HG03520 (cell line): ENCODE measurements around the gene TBC1D22B.

Experiments
- ATAC-seq: cut with Tn5 transposase; IDR thresholded peaks from one replicate; pipeline ENCODE4 v1.9.1; 2021; ENCODE audit warnings: mild to moderate bottlenecking, moderate library complexity; ENCODE audit not compliant: unreplicated experiment

Gene TBC1D22B

GRCh38 chr6:37257634-37258404 is at the start of gene TBC1D22B, which contains the start of gene TMEM217:
Gene TBC1D22B (plus strand): TSS chr6:37257772. CDS start chr6:37257918, 146 bp downstream.
Gene TMEM217 (minus strand): TSS chr6:37258144. CDS start chr6:37219030, 39,114 bp downstream.
- ATAC-seq, result peak; percentile 96

GRCh38 chr6:37207903-37208456 is 49.6 kb upstream of the TBC1D22B start:
- ATAC-seq, result no peak

- ATAC-seq, result no peak
Measured at GRCh38 chr6:37208793-37209192, 48.8 kb upstream of the TBC1D22B start.

GRCh38 chr6:37209461-37210205 is 47.9 kb upstream of the TBC1D22B start:
- ATAC-seq, result no peak

GRCh38 chr6:37210313-37210968 is 47.1 kb upstream of the TBC1D22B start:
- ATAC-seq, result no peak

- ATAC-seq, result no peak
Measured at GRCh38 chr6:37212268-37212667, 45.3 kb upstream of the TBC1D22B start.

- ATAC-seq, result no peak
Measured at GRCh38 chr6:37218061-37218460, 39.5 kb upstream of the TBC1D22B start.

- ATAC-seq, result no peak
Measured at GRCh38 chr6:37218511-37218910, 39.1 kb upstream of the TBC1D22B start.

GRCh38 chr6:37221585-37222124 is 35.9 kb upstream of the TBC1D22B start:
- ATAC-seq, result no peak

GRCh38 chr6:37222125-37222967 is 35.2 kb upstream of the TBC1D22B start:
- peak; percentile 83 for ATAC-seq

GRCh38 chr6:37222992-37223391 is 34.6 kb upstream of the TBC1D22B start:
- no peak for ATAC-seq

- no peak for ATAC-seq
Measured at GRCh38 chr6:37225350-37226169, 32.0 kb upstream of the TBC1D22B start.

- no peak for ATAC-seq
Measured at GRCh38 chr6:37230104-37230503, 27.5 kb upstream of the TBC1D22B start.

GRCh38 chr6:37232430-37233017 is 25.0 kb upstream of the TBC1D22B start:
- no peak for ATAC-seq

- no peak for ATAC-seq
Measured at GRCh38 chr6:37233541-37233940, 24.0 kb upstream of the TBC1D22B start.

GRCh38 chr6:37236921-37237320 is 20.7 kb upstream of the TBC1D22B start:
- no peak for ATAC-seq

GRCh38 chr6:37237789-37238188 is 19.8 kb upstream of the TBC1D22B start:
- ATAC-seq, result no peak

GRCh38 chr6:37238381-37238780 is 19.2 kb upstream of the TBC1D22B start:
- no peak for ATAC-seq

- no peak for ATAC-seq
Measured at GRCh38 chr6:37239526-37239925, 18.0 kb upstream of the TBC1D22B start.
